HepG2 (cell line): ENCODE measurements around the gene SLC25A33. TPM values are rescaled to one million over a fixed set of nuclear protein-coding genes. Genes with fewer than 3 reads are reported as not detected.

Experiments
- CSRNP1 ChIP-seq: sonication (generic); formaldehyde crosslinking; IDR thresholded peaks from 2 replicates; pipeline ENCODE4 v1.8.1; 2023; ENCODE audit warnings: mild to moderate bottlenecking, missing genetic modification reagents
- EP300 ChIP-seq, 3 experiments: sonication (generic) in 1 of 3; formaldehyde crosslinking in 1 of 3; IDR thresholded peaks; 2 replicates each; pipeline versions ENCODE4 v1.5.1 to v1.6.1; 2011 to 2020; ENCODE audit warnings: low read depth in 2 of 3, low read length in 2 of 3, borderline replicate concordance in 1 of 3, improper control_type of control experiment in 1 of 3, mild to moderate bottlenecking in 1 of 3, missing genetic modification reagents in 1 of 3, moderate library complexity in 1 of 3
- FOXA3 ChIP-seq: IDR thresholded peaks from 2 replicates; pipeline ENCODE4 v1.6.1; 2016; ENCODE audit warnings: missing genetic modification reagents, missing compliant biosample characterization
- KIAA2018 ChIP-seq: sonication (generic); formaldehyde crosslinking; IDR thresholded peaks from 2 replicates; pipeline ENCODE4 v1.5.0; 2020; ENCODE audit warnings: mild to moderate bottlenecking, missing genetic modification reagents, borderline replicate concordance
- SNAPC2 ChIP-seq: sonication (generic); formaldehyde crosslinking; IDR thresholded peaks from 2 replicates; pipeline ENCODE4 v1.8.1; 2022; ENCODE audit warnings: mild to moderate bottlenecking, missing genetic modification reagents
- THAP11 ChIP-seq: IDR thresholded peaks from 2 replicates; pipeline ENCODE4 v1.6.1; 2016; ENCODE audit warnings: missing biosample characterization, missing genetic modification reagents
- ZMAT5 ChIP-seq: sonication (generic); formaldehyde crosslinking; IDR thresholded peaks from 2 replicates; pipeline ENCODE4 v1.5.0; 2020; ENCODE audit warnings: mild to moderate bottlenecking, low read depth, missing genetic modification reagents, borderline replicate concordance
- ZNF616 ChIP-seq: sonication (generic); formaldehyde crosslinking; IDR thresholded peaks from 2 replicates; pipeline ENCODE4 v1.5.0; 2020; ENCODE audit warnings: low read depth, mild to moderate bottlenecking, missing genetic modification reagents
- ZNF747 ChIP-seq: sonication (generic); formaldehyde crosslinking; IDR thresholded peaks from 2 replicates; pipeline ENCODE4 v1.8.1; 2023; ENCODE audit warnings: missing genetic modification reagents, mild to moderate bottlenecking, borderline replicate concordance
- polyA plus RNA-seq, 8 experiments: library from polyadenylated mRNA; depleted of rRNA in 3 of 8; stranded (reverse) in 7 of 8; unstranded in 1 of 8; fragments of >200 nt; fragmentation: Illumina TruSeq in 4 of 8; extraction: Trizol in 4 of 8; gene quantifications; 2 replicates each; pipeline versions ENCODE4 v1.2.1 to v1.2.3, GENCODE V29; 2011 to 2016; ENCODE audit warnings: low read depth in 4 of 8, missing spikeins in 1 of 8, mixed read lengths in 1 of 8; ENCODE audit not compliant: insufficient read depth in 1 of 8
- total RNA-seq, 5 experiments: library from RNA; depleted of rRNA; stranded (reverse); fragments of >200 nt; fragmentation: Illumina TruSeq; extraction: Trizol; gene quantifications; 2 replicates each; pipeline ENCODE4 v1.2.3, GENCODE V29; 2016; ENCODE audit warnings: low read depth in 1 of 5
- TF ChIP-seq, protein P1 (sequence below): IDR thresholded peaks from 2 replicates; pipeline ENCODE4 v1.6.1; 2012; ENCODE audit warnings: low read length, improper control_type of control experiment

The SLC25A33 gene
- total and polyA plus RNA-seq, 2 of the 13 experiments (the other 11 are each of a cell fraction or from before 2014, with no cell fraction given) = 15.4 to 50.3 TPM

DNA sequence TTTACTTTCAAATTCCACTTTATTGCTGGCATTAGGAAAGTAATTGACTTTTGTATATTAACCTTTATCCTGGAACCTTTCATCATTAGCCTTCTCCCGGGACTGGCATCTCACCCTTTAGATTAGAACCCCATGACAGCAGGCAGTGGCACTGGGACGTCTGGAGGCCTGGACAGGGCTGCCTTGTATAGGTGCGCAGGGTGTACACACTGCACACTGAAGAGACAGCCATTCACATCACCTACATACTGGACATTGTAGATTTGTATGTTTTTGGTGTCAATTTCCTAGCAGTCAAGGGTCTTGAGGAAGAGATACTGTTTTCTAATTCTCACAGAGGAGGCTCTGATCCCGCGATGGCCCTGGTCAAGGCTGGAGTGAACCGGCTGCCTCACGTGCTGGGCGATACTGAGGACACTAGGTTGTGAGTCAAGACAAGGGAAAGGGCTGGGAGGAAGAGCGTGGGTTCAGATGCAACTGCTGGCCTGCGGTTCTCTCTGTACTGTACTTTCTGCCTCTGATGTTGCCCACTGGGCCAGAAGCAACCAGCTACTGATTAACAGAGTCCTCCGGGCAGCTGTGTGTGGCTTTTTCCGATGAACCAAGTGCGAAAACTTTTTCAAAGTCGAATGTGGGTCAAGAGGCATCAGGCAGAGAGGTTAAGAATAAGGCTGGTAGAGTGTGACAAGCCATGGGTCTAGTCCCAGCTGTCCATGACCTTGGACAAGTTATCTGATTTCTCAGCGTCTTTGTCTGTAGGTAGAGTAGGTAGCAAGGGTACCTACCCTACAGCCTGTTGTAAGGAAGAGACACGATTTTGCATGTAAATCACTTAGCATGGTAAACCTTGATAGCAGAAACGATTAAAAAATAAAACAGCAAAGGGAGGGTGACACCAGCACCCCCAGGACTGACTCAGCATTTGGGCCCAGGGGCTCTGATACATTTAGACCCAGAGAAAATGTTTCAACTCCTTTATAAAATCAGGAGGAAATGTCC is 38.2 kb upstream of the SLC25A33 start (continued):
- TF ChIP-seq KIAA2018 = no peak
- 0 out of 2 replicates have a peak, but pooled peaks have one; percentile 18 for TF ChIP-seq SNAPC2 (CRISPR knock-in tag)
- TF ChIP-seq FOXA3 (CRISPR knock-in tag) = peak; percentile 14; the same call in 1 of the 2 replicates
- TF ChIP-seq ZMAT5 (CRISPR knock-in tag) = no peak
- TF ChIP-seq CSRNP1 = no peak
- TF ChIP-seq THAP11 (CRISPR knock-in tag) = peak; percentile 51; the same call in 1 of the 2 replicates
- no peak for TF ChIP-seq ZNF747 (CRISPR knock-in tag)
- TF ChIP-seq, protein P1, sequence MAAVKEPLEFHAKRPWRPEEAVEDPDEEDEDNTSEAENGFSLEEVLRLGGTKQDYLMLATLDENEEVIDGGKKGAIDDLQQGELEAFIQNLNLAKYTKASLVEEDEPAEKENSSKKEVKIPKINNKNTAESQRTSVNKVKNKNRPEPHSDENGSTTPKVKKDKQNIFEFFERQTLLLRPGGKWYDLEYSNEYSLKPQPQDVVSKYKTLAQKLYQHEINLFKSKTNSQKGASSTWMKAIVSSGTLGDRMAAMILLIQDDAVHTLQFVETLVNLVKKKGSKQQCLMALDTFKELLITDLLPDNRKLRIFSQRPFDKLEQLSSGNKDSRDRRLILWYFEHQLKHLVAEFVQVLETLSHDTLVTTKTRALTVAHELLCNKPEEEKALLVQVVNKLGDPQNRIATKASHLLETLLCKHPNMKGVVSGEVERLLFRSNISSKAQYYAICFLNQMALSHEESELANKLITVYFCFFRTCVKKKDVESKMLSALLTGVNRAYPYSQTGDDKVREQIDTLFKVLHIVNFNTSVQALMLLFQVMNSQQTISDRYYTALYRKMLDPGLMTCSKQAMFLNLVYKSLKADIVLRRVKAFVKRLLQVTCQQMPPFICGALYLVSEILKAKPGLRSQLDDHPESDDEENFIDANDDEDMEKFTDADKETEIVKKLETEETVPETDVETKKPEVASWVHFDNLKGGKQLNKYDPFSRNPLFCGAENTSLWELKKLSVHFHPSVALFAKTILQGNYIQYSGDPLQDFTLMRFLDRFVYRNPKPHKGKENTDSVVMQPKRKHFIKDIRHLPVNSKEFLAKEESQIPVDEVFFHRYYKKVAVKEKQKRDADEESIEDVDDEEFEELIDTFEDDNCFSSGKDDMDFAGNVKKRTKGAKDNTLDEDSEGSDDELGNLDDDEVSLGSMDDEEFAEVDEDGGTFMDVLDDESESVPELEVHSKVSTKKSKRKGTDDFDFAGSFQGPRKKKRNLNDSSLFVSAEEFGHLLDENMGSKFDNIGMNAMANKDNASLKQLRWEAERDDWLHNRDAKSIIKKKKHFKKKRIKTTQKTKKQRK = no peak
- no peak for TF ChIP-seq ZNF616 (CRISPR knock-in tag)
- peak in 1 of 2 experiments; percentile 74; a peak in 2 of 4 replicates for TF ChIP-seq EP300 (IDR thresholded peaks at IDR 0.05; ENCODE audit: low read depth in 2 of 2, low read length in 2 of 2)
- TF ChIP-seq EP300 (CRISPR knock-in tag; IDR thresholded peaks at IDR 0.05; ENCODE audit: borderline replicate concordance) = no peak
